Brain microvascular endothelial cell (primary cell): ENCODE results near the gene AKR1D1.
"Not testable (repeated sequence)": the region's sequence is repeated elsewhere in the genome, so short reads cannot be mapped to it uniquely, and the experiment has no call there.

Source experiments
- DNase-seq: peaks from one replicate; pipeline ENCODE4 v3.0.0-alpha.2; 2020
- H3K27ac ChIP-seq: fragments of 250-450 bp; sonication (Bioruptor Pico); 2 replicates; pipeline ENCODE4 v1.5.1; 2020; ENCODE audit warnings: mild to moderate bottlenecking, moderate library complexity
- H3K27me3 ChIP-seq: fragments of 250-450 bp; sonication (Bioruptor Pico); replicated peaks from 2 replicates; pipeline ENCODE4 v1.5.1; 2020; ENCODE audit warnings: mild to moderate bottlenecking
- H3K36me3 ChIP-seq: fragments of 250-450 bp; sonication (Bioruptor Pico); replicated peaks from 2 replicates; pipeline ENCODE4 v1.5.1; 2020; ENCODE audit warnings: mild to moderate bottlenecking
- H3K4me3 ChIP-seq: 2 replicates; pipeline ENCODE4 v1.5.1; 2011; ENCODE audit warnings: low read depth, mild to moderate bottlenecking, control low read depth, low read length, moderate library complexity
- in situ Hi-C: cut with HindIII; loops from 2 replicates; pipeline ENCODE4 v1.10.0; 2017; ENCODE audit warnings: low sequenced_read_pairs, low pct_ligation_motif_present
- TF ChIP-seq, protein P1 (sequence below): IDR thresholded peaks from 2 replicates; pipeline ENCODE4 v1.5.1; 2011; ENCODE audit warnings: low read depth, mild to moderate bottlenecking, moderate library complexity, low read length, control low read depth, inconsistent platforms; ENCODE audit errors: missing control alignments

The AKR1D1 gene

DNA sequence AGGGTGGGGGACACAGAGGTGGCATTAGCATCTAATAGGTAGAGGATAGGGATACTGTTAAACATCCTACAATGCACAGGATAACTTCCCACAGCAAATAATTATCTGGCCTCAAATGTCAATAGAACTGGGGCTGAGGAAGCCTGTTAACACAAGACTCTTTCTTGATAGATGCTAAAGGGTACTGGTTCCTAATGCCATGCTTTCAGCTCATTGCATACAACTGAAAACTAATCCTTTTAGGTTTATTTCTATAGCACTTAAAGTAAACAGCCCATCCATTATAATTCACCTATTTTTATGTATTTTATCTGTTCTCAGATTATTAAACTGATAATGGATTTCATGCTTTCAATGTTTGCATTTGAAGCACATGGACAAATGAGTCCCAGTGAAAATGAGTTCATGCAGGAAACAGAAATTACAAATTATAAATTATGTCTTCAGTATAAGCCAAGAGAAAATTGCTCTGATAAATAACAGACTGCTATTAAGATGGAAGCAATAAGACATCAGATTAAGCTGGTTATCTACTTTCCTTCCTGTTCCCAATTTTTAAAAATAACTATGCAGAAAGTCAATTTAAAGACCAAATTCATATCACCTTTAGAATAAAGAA lies 66.4 kb downstream of the AKR1D1 start:
- H3K4me3 ChIP-seq = no peak overlapping the region
- TF ChIP-seq, protein P1, sequence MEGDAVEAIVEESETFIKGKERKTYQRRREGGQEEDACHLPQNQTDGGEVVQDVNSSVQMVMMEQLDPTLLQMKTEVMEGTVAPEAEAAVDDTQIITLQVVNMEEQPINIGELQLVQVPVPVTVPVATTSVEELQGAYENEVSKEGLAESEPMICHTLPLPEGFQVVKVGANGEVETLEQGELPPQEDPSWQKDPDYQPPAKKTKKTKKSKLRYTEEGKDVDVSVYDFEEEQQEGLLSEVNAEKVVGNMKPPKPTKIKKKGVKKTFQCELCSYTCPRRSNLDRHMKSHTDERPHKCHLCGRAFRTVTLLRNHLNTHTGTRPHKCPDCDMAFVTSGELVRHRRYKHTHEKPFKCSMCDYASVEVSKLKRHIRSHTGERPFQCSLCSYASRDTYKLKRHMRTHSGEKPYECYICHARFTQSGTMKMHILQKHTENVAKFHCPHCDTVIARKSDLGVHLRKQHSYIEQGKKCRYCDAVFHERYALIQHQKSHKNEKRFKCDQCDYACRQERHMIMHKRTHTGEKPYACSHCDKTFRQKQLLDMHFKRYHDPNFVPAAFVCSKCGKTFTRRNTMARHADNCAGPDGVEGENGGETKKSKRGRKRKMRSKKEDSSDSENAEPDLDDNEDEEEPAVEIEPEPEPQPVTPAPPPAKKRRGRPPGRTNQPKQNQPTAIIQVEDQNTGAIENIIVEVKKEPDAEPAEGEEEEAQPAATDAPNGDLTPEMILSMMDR = no peak
- no peaks in the 10 kb centered on the region for H3K36me3 ChIP-seq
- DNase-seq = no peak
- in situ Hi-C loops = no loop called here
- H3K27me3 ChIP-seq = no peaks in the 10 kb centered on the region
- H3K27ac ChIP-seq = no peak overlapping the region

DNA sequence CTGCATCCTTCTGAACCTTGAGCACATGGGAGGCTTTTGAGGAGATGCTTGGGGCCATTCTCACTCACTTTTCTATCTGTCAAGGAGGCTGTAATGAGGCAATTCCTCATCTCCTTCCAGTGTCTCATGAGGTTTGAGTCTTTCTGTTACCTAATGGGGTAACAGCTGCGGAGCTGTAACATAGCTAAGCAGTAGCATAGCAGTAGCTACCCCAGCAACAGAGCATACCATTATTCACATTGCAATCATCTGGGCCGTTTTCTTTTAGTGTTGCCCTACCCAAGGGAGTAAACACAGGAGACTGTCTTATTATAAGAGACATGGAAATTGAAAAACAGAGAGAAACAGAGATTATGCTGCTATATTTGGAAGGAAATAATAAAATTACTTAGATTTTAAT lies 68.7 kb downstream of the AKR1D1 start:
- TF ChIP-seq, protein P1 = no peak
- no peaks in the 10 kb centered on the region for H3K27me3 ChIP-seq
- no peak overlapping the region for H3K4me3 ChIP-seq
- no peak overlapping the region for H3K27ac ChIP-seq
- DNase-seq = no peak
- no peaks in the 10 kb centered on the region for H3K36me3 ChIP-seq
- in situ Hi-C loops = no loop called here

DNA sequence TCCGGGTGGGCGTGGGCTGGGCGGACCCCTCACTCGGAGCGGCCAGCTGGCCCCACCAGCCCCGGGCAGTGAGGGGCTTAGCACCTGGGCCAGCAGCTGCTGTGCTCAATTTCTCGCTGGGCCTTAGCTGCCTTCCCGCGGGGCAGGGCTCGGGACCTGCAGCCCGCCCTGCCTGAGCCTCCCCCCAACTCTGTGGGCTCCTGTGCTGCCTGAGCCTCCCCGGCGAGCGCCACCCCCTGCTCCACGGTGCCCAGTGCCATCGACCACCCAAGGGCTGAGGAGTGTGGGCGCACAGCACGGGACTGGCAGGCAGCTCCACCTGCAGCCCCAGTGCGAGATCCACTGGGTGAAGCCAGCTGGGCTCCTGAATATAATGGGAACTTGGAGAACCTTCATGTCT lies 70.0 kb downstream of the AKR1D1 start:
- H3K4me3 ChIP-seq, DNase-seq, H3K27me3 ChIP-seq, H3K36me3 ChIP-seq, in situ Hi-C loops, H3K27ac ChIP-seq: not testable (repeated sequence)

- H3K27me3 ChIP-seq, DNase-seq, H3K4me3 ChIP-seq, in situ Hi-C loops, H3K36me3 ChIP-seq, H3K27ac ChIP-seq: not testable (repeated sequence)
Measured at GRCh38 chr7:138146757-138147734, 70.8 kb downstream of the AKR1D1 start.

GRCh38 chr7:138151731-138152577 lies 75.7 kb downstream of the AKR1D1 start:
- no peak overlapping the region for H3K27ac ChIP-seq
- in situ Hi-C loops = no loop called here
- no peaks in the 10 kb centered on the region for H3K36me3 ChIP-seq
- DNase-seq = no peak
- TF ChIP-seq, protein P1 = no peak
- no peaks in the 10 kb centered on the region for H3K27me3 ChIP-seq
- no peak overlapping the region for H3K4me3 ChIP-seq

- TF ChIP-seq, protein P1 = no peak
- no peak for DNase-seq
- Histone ChIP-seq H3K27ac (no peak overlapping the region), H3K27me3 (no peaks in the 10 kb centered on the region), H3K36me3 (no peaks in the 10 kb centered on the region), H3K4me3 (no peak overlapping the region)
- in situ Hi-C loops = no loop called here
Measured at GRCh38 chr7:138154661-138155060, 78.4 kb downstream of the AKR1D1 start.
